NCI-H345 (cell line): ENCODE measurements around the gene ACKR3.

Experiments used
- DNase-seq: peaks from one replicate; lab custom pipeline; 2025; lab: John Stamatoyannopoulos, UW

Gene ACKR3

DNA sequence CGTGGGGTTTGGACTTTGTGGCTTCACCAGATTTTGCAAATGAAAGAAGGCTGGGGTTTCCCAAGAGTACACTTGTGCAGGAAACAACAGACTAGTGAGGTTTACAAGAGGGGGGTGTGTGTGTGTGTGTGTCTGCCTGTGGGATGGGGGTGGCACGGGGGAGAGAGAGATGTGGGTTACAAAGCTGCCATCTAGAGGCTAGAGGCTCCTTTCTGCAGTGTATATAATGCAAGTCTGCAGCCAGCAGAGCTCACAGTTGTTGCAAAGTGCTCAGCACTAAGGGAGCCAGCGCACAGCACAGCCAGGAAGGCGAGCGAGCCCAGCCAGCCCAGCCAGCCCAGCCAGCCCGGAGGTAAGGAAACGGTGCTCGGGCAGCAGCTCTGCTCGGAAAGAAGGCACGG, at the start of gene ACKR3:
Gene ACKR3 (plus strand): TSS at position 253 of the 401 bp plus-strand sequence. CDS start 10,641 bp downstream, outside the sequence.
- peak; percentile 54 for DNase-seq

DNA sequence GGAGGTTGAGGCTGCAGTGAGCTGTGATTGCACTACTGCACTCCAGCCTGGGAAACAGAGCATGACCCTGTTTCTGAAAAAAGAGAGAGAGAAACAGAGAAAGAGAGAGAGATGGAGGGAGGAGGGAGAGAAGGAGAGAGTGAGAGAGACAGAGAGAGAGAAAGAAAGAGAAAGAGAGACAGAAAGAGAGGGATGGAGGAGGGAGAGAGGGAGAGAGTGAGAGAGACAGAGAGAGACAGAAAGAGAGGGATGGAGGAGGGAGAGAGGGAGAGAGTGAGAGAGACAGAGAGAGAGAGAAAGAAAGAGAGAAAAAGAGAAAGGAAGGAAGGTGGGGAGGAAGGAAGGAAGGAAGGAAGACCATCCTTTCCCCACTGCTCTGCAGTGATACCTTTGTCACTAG, 48.1 kb upstream of the ACKR3 start:
- DNase-seq, result no peak

DNA sequence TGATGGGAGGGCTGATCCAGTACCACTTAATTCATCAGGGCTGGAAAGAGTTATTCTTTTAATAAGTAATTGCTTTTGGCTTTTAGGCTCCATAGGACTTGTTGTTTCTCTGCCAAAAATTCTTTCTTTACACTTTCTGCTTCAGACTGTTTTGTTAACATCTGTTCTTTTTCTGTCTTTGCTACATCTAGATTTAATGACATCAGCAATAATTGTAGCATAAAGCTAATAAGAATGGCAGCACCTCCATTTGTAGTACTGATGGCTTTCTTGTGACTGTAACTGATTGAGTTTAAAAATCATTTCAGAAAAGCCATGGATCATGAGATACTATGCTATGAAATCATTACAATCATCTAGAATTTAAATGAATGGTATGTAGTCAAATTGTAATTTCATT, 46.4 kb upstream of the ACKR3 start:
- DNase-seq, result no peak

DNA sequence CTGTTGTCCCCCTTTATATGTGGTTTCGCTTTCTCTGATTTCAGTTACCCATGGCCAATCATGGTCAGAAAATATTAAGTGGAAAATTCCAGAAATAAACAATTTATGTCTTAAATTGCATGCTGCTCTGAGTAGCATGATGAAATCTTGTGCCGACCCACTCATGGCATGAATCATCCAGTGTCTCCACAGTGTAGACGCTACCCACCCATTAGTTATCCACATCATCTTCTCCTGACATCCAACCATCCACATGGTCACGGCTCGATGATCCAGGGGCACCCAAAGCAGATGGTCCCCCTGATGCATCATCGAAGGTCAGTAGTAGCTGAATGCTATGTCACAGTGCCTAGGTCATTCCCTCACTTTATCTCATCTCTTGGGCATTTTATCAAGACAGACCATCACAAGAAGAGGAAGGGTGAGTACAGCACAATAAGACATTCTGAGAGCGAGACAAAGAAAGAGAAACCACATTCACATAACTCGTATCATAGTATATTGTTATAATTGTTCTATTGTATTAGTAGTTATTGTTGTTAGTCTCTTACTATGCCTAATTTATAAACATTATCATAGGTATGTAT, 44.1 kb upstream of the ACKR3 start:
- DNase-seq, result no peak

DNA sequence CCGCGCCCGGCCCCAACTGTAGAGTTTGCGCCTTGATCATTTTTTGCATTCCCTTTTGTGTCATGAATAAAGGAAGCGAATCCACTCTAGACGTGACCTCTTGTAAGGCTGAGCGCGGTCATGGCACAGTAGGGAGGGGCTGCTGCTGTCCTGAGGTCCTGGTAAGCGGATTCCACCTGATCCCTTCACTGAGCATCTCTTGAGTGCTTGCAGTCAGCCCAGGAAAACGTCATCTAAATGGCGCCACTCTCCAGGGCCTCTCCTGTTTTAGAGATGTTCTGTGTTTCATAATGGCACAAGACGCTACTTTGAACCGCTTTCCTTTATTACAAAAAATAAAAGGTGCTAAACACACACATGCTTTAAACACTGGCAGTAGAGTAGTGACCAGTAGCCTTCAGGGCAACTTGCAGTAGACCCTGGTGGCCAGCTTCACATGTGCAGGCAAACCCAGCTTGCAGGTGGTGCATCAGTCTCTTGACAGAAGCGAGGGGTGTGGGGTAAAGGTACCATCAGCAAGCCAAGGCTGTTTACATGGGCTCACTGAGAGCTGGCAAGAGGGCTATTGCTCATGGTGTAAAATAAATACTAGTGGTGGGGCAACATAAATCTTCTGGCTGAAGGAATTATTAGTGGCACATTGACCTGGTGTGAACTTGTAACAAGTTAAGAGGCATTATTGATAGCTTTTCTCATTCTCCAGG, 43.0 kb upstream of the ACKR3 start:
- no peak for DNase-seq

DNA sequence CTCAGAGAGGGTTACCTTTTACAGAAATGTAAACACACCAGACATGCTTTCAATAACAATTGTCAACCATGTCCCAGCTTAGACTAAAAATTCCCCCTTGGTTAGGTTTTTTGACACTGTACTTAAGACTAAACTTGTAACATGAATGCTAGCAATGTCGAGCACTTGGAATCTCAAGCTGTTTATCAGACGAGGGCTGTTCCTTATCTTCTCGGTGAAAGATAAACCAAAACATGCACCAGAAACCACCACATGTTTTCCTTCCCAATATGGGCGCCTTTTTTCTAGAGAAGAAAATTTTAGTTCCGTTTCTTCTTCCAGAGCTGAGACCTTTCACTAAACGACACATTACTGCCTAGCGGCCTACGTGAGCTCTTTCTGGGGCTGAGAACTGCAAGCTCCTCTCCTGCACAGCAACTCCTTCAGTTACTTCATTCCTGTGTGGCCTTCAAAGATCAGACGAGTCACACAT, 42.4 kb upstream of the ACKR3 start:
- DNase-seq, result no peak

DNA sequence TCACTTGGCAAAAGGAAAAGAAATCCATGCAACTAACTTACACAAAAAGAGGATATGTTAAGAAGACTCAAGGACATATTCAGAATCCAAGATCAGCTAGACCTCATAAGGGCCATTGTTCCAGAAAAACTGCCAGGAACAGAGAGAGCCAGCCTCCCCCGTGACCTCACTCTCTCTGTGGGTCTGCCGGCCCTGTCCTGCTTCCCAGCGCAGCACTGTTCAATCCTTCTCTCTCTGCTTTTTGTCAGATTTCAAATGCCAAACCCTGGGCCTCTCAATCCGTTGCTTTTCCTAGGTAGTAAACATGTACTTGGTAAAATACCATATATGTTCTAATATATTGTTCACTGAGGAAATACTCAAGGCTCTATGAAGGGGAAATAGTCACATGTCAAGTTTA, 40.0 kb upstream of the ACKR3 start:
- DNase-seq, result no peak

DNA sequence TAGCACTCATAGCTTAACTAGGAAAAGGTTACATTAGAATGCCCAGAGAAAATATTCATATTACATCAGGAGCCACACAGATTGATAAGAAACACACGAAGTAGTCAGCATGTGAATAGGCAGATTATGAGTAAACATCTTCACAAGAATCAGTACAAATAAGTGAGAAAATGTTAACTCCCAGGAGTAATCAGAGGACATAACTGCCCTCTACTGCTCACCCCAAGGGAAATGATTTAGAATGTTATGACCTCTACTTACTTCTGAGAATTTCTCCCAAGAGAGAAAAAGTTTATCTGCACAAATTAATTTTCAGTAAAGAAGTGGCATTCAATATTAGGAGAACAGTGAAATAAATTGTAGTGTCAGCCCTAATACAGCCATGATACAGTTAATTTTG, 39.1 kb upstream of the ACKR3 start:
- DNase-seq, result no peak

DNA sequence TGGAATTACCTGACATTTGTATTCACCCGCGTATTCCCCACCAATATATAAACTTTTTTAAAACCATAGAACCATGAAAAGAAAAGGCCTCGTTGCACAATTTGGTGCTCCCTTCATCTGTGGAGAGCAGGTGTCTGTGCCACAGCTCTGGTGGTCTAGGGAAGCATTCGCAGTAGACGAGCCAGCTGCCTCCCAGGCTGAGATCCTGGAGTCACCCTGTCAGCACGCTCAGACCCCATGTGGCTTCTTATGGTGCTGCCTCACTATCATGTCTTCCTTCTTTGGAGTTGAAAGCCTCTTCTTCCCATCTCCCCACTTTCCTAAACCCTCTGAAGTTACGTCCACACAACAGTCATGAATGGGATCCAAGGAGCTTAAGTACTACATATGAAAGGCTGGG, 38.4 kb upstream of the ACKR3 start:
- DNase-seq, result no peak

DNA sequence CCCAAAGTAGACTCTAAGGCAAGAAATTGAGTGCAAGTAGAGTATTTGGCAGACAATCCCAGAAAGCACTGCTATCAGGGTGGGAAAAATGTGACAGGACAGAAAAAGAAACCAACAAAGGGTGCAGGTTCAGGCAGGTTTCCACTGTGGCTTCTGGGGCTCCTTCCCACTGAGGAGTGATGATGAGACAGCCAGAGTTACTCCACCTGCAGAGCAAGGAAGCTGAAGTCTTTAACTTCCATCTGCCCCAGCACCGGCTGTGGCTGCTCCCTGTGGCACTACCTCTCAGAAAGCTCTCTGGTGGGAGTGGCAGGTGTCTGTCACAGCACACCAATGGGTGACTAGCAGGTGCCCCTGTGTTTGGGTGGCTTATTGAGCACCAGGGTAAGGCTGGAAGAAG, 37.6 kb upstream of the ACKR3 start:
- DNase-seq, result no peak

DNA sequence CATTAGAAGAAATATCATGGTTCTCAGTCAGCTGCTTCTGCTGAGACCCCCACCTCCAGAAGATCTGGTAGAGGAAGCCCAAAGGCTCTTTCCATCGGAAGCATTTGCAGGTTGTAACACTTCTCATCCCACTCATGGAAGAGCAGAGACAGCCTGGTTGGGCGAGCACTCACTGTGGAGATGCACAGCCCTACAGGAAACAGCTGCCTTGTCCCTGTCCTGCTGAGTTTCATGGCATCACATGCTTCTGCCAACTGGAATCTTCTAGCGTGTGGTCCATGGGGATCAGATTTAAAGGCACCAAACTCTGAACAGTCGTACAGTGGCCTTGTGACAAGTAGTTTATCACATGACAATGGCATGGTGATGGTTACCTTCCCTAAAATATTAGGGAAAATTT, 36.3 kb upstream of the ACKR3 start:
- DNase-seq, result no peak

DNA sequence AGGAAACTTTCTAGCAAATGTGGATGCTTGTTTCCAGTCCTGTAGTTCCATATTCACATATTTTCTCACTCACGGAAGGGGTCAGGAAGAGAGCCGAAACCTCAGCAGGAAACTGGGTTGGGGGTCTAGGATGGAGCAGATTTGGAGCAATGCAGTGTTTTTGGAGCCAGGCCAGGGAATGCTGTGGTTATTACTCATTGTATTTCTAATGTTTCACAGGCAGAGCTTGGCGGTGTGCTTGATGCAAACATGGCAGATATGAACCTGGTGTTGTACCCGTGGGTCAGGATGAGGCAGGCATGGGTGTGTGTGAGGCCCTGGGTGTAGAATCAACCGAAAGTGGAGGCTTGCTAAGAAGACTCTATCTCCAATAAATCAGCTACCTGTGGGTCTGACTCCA, 34.6 kb upstream of the ACKR3 start:
- DNase-seq, result no peak

DNA sequence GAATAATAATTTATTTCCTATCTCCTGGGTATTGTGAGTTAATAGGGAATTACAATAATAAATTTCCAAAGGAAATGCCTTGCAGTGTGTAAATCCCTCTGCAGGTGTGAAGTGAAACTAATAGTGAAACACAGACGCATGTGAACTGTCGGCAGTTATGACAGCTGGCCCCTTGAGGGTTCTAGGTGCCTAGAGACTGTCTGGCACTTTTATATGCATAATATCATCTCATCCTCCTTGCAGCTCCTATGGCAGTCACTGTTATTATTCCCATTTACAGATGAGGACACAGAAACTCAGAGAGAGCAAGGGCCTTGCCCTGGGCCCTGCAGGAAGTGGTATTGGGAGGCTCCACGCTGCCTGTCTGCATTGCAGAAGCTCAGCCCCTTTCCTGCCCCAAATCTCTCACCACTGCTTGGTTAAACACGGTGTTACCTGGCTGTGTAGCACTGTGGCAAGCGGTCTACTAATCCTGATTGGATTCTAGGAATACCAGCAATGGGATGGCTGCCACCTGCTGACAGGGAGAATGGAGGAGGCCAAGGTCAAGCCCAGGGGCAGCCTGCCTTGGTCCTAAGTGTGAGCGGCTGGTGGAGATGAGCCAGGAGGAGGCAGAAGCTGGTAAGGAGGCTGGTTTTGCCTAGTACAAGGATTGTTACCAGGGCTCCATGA, 32.8 kb upstream of the ACKR3 start:
- no peak for DNase-seq

DNA sequence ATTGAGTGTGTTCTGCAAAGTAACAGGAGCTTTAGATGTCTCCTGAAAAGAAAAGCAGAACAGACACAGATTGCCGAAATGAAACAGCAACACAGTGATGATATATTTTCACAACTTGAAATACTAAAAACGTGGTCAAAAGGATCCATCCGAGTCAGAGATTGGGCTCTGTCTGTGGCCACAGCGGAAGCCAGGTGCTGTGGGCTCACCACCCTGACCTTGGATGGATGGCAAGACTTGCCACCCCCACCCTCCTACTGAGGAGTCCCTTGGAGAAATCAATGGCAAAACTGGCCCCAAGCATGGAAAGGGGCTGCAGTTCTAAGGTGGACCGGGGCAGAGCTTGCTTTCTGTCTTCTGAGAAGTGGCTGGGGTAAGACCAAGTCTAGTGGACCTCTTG, 31.4 kb upstream of the ACKR3 start:
- no peak for DNase-seq

DNA sequence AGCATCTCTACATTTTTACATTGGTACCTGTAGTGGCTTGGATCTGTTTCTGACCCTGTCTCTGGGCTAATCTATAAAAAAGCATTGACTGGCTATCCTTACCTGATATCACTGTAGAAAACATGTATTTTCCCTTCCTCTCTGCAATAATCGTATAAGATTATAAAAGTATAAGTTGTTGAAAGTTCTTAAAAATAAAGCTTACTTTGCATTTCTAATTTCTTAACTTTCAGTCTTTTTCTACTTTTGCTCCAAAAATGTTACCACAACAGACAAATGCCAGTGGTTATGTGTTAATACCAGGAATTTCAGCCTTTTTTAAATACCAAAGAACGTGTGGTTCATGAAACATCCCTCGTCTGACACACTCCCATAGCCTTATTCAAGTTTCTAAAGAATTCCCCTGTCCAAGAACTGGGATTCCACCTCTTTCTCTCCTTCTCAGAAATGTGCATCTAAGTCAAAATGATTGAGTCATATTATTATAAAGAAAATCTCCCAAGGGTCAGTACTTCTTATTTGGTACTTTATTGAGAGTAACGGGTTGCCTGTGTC, 28.5 kb upstream of the ACKR3 start:
- no peak for DNase-seq

DNA sequence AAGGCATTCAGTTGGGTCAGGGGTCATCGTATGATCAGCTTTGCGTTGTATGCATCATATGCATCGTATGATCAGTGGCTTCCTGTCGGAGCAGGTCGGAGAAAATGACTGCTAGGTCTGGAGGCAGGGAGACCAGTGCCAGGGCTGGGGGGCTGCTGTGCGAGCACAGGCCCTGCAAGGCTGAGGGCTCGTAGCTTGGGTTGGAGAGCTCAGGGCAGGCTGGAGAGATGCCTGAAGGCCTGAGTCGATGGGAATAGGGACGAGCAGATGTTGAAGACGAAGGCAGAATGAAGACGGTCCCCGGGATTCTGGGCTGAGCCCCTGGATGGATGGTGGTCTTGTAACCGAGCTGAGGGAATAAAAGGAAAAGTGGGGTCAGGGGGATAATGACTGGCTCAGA, 25.3 kb upstream of the ACKR3 start:
- DNase-seq, result no peak

DNA sequence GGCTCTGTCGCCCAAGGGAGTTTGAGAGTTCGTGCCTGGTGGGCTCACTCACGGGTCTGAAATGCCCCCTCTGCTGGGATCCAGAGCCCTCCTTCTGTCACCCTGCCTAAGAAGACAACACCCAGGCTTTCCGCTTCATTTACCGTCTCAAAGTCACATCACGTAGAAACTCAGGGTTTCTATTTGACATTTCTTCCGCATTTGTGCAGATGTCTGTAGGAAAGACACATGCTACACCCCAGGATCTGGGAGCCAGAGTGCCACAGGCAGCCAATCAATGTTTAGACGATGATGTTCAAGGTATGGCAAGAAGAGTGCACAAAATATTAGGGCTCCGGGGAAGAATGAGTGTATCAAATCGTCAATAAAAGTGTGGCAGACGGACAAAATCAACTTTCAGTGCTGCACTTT, 24.4 kb upstream of the ACKR3 start:
- DNase-seq, result no peak

DNA sequence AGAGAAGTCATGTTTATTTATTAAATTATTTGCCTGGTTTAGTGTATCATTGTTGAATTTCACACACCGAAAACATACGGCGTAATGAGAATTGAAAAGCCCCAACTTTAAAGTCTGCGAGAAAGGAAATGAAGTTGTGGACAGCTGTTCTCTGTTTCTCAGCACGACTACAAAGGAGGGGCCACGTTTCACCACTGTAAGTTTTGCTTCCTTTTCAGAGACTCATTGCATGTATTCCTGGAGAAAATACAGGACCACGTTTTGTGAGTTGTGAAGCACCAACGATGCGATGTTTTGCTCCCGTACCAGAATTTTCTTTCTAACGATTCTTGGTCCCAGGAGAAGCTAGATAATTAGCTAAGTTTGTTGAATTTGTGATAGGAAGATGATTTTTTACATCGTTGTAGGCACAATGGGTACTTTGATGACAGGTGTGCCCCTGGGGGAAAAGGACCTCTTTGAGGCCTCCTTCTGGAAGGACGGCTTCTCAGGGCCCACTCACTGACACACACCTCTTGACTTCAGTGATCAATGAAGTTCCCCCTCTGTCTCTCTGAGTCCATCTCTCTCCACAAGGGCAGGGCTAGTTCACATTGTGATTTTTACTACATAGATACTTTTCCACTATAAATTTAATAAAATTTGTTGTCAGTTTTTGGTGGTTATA, 23.7 kb upstream of the ACKR3 start:
- no peak for DNase-seq

DNA sequence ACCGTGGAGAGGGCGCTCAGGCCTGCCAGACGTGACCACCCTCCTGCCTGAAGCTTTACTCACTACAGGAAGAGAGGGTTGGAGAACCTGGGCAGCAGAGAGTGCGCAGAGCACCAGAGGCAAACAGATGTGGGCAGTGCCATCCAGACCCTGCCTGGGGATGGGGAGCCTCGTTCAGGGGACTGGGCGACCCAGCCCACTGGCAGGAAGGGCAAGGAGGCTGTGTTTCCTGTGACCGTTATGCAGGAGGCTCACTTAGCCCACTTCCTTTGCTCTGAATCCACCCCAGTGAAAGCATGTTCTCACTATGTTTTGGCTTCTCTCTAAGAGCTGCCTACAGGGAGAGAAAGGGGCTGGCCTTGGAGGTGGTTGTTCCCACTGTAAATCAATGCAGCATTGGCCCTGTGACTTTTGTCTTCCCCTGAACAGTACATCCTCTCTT, 23.0 kb upstream of the ACKR3 start:
- no peak for DNase-seq

DNA sequence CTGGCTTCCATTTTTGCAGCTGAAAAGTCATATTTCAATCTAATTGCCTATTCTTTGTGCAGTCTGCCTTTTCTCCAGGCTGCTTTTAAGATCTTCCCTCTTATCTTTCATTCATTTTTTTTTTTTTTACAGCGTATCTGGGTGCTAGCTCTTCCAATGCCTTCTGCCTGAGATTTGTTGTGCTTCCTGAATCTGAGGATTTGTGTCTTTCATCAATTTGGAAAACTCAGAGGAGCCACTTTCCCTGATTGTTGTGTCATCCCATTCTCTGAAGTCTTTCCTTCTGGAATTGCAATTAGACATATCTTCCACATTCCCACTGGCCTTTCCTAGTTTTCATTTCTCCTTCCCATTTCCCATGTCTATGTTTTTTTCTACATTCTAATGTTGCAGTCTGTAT, 21.9 kb upstream of the ACKR3 start:
- DNase-seq, result no peak

DNA sequence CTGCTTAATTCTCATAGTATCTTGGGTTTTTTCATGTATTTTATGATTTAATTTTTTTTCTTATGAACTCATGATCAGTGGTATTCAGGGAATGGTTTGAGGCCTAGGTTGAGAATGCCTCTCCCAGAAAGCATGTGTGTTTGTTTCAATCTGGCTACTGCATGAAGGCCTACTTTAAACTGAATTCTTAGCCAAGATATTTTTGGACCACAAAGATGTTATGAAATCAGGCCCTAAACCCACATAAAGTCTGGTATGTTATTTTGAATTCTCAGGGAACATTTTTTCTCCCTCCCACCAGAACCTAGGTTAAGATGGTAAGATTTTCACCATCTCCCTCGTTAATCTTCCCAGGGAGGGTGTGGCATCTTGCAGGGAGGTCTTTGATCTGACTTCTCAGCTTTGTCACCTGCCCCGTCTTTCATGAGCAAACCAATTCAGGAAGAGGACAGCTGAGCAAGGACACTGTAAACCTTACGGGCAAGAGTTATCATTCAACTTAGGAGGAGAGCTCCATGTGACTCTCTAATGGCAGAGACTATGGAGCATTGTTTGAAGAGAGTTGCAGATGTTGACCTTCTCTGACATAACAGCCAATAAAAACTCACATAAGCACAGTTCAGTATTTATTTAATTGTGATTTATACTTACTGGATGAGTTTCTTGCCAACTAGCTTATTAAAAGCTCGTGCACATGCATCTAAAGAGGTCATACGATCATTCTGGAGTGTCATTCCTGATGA, 21.3 kb upstream of the ACKR3 start:
- DNase-seq, result no peak

DNA sequence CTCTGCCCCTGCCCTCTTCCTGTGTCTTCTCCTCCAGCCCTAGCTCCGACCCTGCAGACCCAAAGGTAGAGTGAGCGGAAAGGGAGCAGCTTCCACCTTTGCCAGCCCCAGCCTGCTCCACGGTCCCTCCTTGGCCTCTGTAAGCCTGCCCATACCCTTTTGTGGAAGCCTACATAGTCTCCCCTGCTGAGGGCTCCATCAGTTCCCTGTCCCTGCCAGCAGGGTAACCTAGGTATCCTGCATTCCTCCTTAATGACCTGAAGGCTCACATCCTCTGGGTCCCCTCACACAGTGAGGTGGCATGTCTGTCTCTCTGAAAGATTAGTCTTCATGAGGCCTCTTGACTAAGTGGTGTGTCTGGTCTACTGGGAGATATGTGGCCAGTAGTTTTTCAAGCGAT, 20.5 kb upstream of the ACKR3 start:
- no peak for DNase-seq
